Liver (tissue), 3 donors: ENCODE measurements around the gene TEX11.

Experiments
- CTCF ChIP-seq: fragments of 150-350 bp; IDR thresholded peaks from 2 replicates; pipeline ENCODE4 v1.5.1; 2017; ENCODE audit warnings: improper control_type of control experiment, low read depth, low read length; ENCODE audit not compliant: missing input control
- EGR1 ChIP-seq, 2 donors: IDR thresholded peaks; 2 replicates each; pipeline ENCODE4 v1.6.1; 2016 to 2018; ENCODE audit warnings: antibody characterized with exemption in 2 of 2, low read depth in 2 of 2
- FOXA1 ChIP-seq: IDR thresholded peaks from 2 replicates; pipeline ENCODE4 v1.6.1; 2016; ENCODE audit warnings: antibody characterized with exemption
- FOXA2 ChIP-seq: IDR thresholded peaks from 2 replicates; pipeline ENCODE4 v1.6.1; 2016; ENCODE audit warnings: antibody characterized with exemption
- GABPA ChIP-seq, 2 donors: IDR thresholded peaks in 1 of 2; conservative IDR thresholded peaks in 1 of 2; 2 replicates each; pipeline ENCODE4 v1.6.1; 2016; ENCODE audit warnings: antibody characterized with exemption in 2 of 2, mild to moderate bottlenecking in 1 of 2, moderate library complexity in 1 of 2
- JUND ChIP-seq, 2 donors: IDR thresholded peaks; 2 replicates each; pipeline ENCODE4 v1.6.1; 2016; ENCODE audit warnings: antibody characterized with exemption in 2 of 2
- MAX ChIP-seq: IDR thresholded peaks from 2 replicates; pipeline ENCODE4 v1.6.1; 2016; ENCODE audit warnings: antibody characterized with exemption
- RAD21 ChIP-seq, 2 donors: IDR thresholded peaks; 2 replicates each; pipeline ENCODE4 v1.6.1; 2016; ENCODE audit warnings: antibody characterized with exemption in 2 of 2, mild to moderate bottlenecking in 2 of 2
- RXRA ChIP-seq, 2 donors: IDR thresholded peaks; 2 replicates each; pipeline ENCODE4 v1.6.1; 2017 to 2018; ENCODE audit warnings: antibody characterized with exemption in 2 of 2, mild to moderate bottlenecking in 1 of 2
- SP1 ChIP-seq: IDR thresholded peaks from 2 replicates; pipeline ENCODE4 v1.6.1; 2018; ENCODE audit warnings: antibody characterized with exemption, mild to moderate bottlenecking
- TAF1 ChIP-seq: conservative IDR thresholded peaks from 2 replicates; pipeline ENCODE4 v1.6.1; 2016; ENCODE audit warnings: antibody characterized with exemption, mild to moderate bottlenecking
- YY1 ChIP-seq: IDR thresholded peaks from 2 replicates; pipeline ENCODE4 v1.6.1; 2016; ENCODE audit warnings: antibody characterized with exemption, mild to moderate bottlenecking
- ZBTB33 ChIP-seq: IDR thresholded peaks from 2 replicates; pipeline ENCODE4 v1.6.1; 2016; ENCODE audit warnings: antibody characterized with exemption
- TF ChIP-seq, protein P1 (sequence below): IDR thresholded peaks from 2 replicates; pipeline ENCODE4 v1.6.1; 2016; ENCODE audit warnings: antibody characterized with exemption, mild to moderate bottlenecking
- donor health status: healthy.
- donor health status: healthy.

DNA sequence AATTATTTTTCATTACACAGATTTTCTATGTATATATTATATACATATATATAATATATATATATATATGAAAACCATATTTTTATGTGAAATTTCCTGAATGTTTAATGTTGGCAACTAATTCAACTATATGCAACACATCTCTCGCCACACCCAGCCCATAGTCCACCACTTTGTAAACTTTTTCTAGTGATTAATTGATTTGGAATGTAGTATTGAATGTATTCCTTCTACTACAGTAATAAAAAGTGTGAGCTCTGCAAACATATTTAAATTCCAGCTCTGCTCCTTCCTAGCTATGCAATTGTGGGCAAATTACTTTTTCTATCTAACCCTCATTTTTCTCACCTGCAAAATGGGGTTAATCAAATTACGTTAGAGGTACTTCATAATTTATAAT, 187.8 kb downstream of the TEX11 start:
- TF ChIP-seq CTCF: no peak
- TF ChIP-seq MAX: no peak
- no peak for TF ChIP-seq EGR1 (IDR thresholded peaks at IDR 0.05; ENCODE audit: low read depth in 2 of 2)
- no peak for TF ChIP-seq GABPA (IDR thresholded peaks at IDR 0.05 in 1 of 2, conservative IDR thresholded peaks at IDR 0.05 in 1 of 2)
- TF ChIP-seq FOXA1: no peak
- TF ChIP-seq, protein P1, sequence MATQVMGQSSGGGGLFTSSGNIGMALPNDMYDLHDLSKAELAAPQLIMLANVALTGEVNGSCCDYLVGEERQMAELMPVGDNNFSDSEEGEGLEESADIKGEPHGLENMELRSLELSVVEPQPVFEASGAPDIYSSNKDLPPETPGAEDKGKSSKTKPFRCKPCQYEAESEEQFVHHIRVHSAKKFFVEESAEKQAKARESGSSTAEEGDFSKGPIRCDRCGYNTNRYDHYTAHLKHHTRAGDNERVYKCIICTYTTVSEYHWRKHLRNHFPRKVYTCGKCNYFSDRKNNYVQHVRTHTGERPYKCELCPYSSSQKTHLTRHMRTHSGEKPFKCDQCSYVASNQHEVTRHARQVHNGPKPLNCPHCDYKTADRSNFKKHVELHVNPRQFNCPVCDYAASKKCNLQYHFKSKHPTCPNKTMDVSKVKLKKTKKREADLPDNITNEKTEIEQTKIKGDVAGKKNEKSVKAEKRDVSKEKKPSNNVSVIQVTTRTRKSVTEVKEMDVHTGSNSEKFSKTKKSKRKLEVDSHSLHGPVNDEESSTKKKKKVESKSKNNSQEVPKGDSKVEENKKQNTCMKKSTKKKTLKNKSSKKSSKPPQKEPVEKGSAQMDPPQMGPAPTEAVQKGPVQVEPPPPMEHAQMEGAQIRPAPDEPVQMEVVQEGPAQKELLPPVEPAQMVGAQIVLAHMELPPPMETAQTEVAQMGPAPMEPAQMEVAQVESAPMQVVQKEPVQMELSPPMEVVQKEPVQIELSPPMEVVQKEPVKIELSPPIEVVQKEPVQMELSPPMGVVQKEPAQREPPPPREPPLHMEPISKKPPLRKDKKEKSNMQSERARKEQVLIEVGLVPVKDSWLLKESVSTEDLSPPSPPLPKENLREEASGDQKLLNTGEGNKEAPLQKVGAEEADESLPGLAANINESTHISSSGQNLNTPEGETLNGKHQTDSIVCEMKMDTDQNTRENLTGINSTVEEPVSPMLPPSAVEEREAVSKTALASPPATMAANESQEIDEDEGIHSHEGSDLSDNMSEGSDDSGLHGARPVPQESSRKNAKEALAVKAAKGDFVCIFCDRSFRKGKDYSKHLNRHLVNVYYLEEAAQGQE: no peak
- TF ChIP-seq ZBTB33: no peak
- no peak for TF ChIP-seq SP1
- TF ChIP-seq RAD21 (IDR thresholded peaks at IDR 0.05): no peak
- TF ChIP-seq TAF1: no peak
- TF ChIP-seq RXRA (IDR thresholded peaks at IDR 0.05): no peak
- TF ChIP-seq YY1: no peak
- TF ChIP-seq JUND (IDR thresholded peaks at IDR 0.05): no peak
- TF ChIP-seq FOXA2: no peak
